ENCODE data around the gene APPL1. TPM values are rescaled to one million over a fixed set of nuclear protein-coding genes. Genes with fewer than 3 reads are reported as not detected.

The APPL1 gene
- total and polyA plus RNA-seq, 2 of the 13 experiments (the other 11 are each of a cell fraction or from before 2014, with no cell fraction given), result 14.3 to 29.0 TPM

DNA sequence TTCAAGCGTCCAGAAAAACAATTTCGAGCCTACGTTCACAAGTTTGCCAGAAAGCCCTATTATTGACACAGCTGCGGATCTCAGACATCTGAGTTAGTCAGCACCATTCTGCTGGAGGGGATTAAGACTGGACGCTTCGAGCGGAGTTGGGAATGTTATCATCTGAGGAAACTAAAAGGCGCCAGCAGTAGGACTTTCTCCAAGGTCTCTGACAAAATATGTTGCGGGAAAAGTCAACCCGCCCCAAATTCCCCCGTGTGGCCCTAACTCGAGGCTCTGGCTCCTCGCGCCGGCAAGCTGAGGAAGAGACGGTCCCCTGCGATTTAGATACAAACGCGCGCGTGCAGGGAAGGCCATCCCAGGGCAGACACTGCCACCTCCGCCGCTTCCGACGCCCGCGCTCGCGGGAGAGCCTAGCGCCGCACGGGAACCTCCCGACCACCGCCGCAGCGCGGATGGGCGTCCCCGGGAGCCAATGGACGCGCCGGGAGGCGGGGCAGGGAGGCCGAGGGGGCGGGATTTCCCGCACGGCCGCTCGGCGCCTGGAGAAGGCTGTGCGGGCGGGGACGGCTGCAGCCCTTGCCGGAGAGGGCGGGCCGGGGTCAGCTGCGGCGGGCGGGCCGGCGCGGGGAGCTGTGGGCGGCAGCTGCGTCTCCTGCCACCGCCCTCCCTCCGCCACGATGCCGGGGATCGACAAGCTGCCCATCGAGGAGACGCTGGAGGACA is at the start of gene APPL1 (continued):
- no peak for TF ChIP-seq PLRG1 (conservative IDR thresholded peaks at IDR 0.05)
- peak; percentile 56; the same call in 1 of the 2 replicates for TF ChIP-seq HES4 (CRISPR knock-in tag; IDR thresholded peaks at IDR 0.05; ENCODE audit: borderline replicate concordance)
- TF ChIP-seq ZNF616 (CRISPR knock-in tag; IDR thresholded peaks at IDR 0.05; ENCODE audit: low read depth), result peak; percentile 74; the same call in 1 of the 2 replicates
- TF ChIP-seq, protein P1, sequence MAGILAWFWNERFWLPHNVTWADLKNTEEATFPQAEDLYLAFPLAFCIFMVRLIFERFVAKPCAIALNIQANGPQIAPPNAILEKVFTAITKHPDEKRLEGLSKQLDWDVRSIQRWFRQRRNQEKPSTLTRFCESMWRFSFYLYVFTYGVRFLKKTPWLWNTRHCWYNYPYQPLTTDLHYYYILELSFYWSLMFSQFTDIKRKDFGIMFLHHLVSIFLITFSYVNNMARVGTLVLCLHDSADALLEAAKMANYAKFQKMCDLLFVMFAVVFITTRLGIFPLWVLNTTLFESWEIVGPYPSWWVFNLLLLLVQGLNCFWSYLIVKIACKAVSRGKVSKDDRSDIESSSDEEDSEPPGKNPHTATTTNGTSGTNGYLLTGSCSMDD (CRISPR knock-in tag; IDR thresholded peaks at IDR 0.05), result no peak
- TF ChIP-seq ZMYM4 (CRISPR knock-in tag; IDR thresholded peaks at IDR 0.05), result peak; percentile 67
- no peak for TF ChIP-seq ZNF660 (CRISPR knock-in tag; IDR thresholded peaks at IDR 0.05; ENCODE audit: borderline replicate concordance, low read depth)
- no peak for TF ChIP-seq SNRNP70 (IDR thresholded peaks at IDR 0.05; ENCODE audit: low read depth, low read length)
- TF ChIP-seq, protein P2, sequence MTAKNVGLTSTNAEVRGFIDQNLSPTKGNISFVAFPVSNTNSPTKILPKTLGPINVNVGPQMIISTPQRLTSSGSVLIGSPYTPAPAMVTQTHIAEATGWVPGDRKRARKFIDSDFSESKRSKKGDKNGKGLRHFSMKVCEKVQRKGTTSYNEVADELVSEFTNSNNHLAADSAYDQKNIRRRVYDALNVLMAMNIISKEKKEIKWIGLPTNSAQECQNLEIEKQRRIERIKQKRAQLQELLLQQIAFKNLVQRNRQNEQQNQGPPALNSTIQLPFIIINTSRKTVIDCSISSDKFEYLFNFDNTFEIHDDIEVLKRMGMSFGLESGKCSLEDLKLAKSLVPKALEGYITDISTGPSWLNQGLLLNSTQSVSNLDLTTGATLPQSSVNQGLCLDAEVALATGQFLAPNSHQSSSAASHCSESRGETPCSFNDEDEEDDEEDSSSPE (CRISPR knock-in tag; IDR thresholded peaks at IDR 0.05), result peak; percentile 90
- no peak for TF ChIP-seq ZNF569 (CRISPR knock-in tag; IDR thresholded peaks at IDR 0.05; ENCODE audit: borderline replicate concordance)
- TF ChIP-seq ZFP1 (CRISPR knock-in tag; IDR thresholded peaks at IDR 0.05), result no peak
- TF ChIP-seq, protein P3, sequence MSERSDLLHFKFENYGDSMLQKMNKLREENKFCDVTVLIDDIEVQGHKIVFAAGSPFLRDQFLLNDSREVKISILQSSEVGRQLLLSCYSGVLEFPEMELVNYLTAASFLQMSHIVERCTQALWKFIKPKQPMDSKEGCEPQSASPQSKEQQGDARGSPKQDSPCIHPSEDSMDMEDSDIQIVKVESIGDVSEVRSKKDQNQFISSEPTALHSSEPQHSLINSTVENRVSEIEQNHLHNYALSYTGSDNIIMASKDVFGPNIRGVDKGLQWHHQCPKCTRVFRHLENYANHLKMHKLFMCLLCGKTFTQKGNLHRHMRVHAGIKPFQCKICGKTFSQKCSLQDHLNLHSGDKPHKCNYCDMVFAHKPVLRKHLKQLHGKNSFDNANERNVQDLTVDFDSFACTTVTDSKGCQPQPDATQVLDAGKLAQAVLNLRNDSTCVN (CRISPR knock-in tag; IDR thresholded peaks at IDR 0.05; ENCODE audit: borderline replicate concordance), result peak; percentile 73; the same call in 1 of the 2 replicates
- TF ChIP-seq CBX2 (IDR thresholded peaks at IDR 0.05; ENCODE audit: low read depth, low read length), result no peak
- no peak for TF ChIP-seq CBX2 (CRISPR knock-in tag; IDR thresholded peaks at IDR 0.05; ENCODE audit: low read depth)
- TF ChIP-seq, protein P4, sequence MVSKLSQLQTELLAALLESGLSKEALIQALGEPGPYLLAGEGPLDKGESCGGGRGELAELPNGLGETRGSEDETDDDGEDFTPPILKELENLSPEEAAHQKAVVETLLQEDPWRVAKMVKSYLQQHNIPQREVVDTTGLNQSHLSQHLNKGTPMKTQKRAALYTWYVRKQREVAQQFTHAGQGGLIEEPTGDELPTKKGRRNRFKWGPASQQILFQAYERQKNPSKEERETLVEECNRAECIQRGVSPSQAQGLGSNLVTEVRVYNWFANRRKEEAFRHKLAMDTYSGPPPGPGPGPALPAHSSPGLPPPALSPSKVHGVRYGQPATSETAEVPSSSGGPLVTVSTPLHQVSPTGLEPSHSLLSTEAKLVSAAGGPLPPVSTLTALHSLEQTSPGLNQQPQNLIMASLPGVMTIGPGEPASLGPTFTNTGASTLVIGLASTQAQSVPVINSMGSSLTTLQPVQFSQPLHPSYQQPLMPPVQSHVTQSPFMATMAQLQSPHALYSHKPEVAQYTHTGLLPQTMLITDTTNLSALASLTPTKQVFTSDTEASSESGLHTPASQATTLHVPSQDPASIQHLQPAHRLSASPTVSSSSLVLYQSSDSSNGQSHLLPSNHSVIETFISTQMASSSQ (IDR thresholded peaks at IDR 0.05; ENCODE audit: low read depth), result no peak
- TF ChIP-seq, protein P4 (CRISPR knock-in tag; IDR thresholded peaks at IDR 0.05; ENCODE audit: borderline replicate concordance), result 0 out of 2 replicates have a peak, but pooled peaks have one; percentile 46
- TF ChIP-seq ZBTB7A (CRISPR knock-in tag; IDR thresholded peaks at IDR 0.05), result no peak
- TF ChIP-seq, protein P5, sequence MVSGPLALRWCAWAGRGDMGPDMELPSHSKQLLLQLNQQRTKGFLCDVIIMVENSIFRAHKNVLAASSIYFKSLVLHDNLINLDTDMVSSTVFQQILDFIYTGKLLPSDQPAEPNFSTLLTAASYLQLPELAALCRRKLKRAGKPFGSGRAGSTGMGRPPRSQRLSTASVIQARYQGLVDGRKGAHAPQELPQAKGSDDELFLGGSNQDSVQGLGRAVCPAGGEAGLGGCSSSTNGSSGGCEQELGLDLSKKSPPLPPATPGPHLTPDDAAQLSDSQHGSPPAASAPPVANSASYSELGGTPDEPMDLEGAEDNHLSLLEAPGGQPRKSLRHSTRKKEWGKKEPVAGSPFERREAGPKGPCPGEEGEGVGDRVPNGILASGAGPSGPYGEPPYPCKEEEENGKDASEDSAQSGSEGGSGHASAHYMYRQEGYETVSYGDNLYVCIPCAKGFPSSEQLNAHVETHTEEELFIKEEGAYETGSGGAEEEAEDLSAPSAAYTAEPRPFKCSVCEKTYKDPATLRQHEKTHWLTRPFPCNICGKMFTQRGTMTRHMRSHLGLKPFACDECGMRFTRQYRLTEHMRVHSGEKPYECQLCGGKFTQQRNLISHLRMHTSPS (CRISPR knock-in tag; IDR thresholded peaks at IDR 0.05; ENCODE audit: low read depth), result no peak
- TF ChIP-seq ZSCAN30 (CRISPR knock-in tag; IDR thresholded peaks at IDR 0.05), result no peak
- TF ChIP-seq, protein P6, sequence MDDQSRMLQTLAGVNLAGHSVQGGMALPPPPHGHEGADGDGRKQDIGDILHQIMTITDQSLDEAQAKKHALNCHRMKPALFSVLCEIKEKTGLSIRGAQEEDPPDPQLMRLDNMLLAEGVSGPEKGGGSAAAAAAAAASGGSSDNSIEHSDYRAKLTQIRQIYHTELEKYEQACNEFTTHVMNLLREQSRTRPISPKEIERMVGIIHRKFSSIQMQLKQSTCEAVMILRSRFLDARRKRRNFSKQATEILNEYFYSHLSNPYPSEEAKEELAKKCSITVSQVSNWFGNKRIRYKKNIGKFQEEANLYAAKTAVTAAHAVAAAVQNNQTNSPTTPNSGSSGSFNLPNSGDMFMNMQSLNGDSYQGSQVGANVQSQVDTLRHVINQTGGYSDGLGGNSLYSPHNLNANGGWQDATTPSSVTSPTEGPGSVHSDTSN (CRISPR knock-in tag; IDR thresholded peaks at IDR 0.05; ENCODE audit: borderline replicate concordance), result no peak; the same call in none of the 2 replicates

Measured in HepG2 (cell line).